HG03571 (cell line): Measurements from ENCODE around the gene ABCC5.
A peak's percentile ranks its signal among the peaks of the same experiment; 100 is the strongest.
"Not testable (repeated sequence)": the region's sequence is repeated elsewhere in the genome, so short reads cannot be mapped to it uniquely, and the experiment has no call there.

Source experiments
- ATAC-seq: cut with Tn5 transposase; IDR thresholded peaks from one replicate; pipeline ENCODE4 v1.9.1; 2021; ENCODE audit not compliant: unreplicated experiment

ABCC5 gene

DNA sequence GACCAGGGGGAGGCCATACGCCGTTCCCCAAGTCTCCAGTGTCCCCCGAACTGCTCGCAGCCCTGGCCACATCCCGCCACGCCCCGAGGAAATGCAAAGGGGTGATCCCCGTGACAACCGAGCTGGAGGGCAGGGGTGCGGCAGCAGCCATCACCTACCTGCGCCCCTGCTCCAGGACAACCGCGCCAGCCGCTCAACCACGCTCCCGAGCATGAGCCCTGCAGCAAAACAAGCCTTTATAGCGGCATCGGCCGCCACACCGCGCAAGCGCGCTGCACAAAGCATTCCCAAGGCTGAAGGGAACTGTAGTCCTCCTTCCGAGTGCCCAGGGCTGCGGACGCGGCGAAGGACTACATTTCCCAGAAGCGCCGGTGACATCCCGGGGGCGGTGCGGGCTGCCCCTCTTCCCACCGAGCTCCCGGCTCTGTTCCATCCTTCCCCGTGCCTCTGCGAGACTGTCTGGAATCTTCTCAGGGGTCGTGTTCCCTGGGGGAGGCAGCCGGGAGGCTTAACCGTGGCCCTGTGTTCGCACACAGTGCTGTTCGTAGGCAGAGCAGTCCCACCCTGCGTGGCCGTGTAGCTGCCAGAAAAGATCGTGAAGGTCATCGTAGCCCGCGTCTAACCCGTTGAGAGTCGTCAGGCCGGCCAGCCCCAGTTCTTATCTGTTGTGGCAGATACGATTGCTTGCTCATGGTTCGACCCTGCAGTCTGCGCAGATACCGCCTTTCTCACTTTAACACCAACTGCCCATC is at the start of gene ABCC5:
TSS of gene ABCC5 (minus strand) at position 213 of the 752 bp plus-strand sequence. CDS start 3,492 bp downstream, outside the sequence.
- peak; percentile 95 for ATAC-seq

DNA sequence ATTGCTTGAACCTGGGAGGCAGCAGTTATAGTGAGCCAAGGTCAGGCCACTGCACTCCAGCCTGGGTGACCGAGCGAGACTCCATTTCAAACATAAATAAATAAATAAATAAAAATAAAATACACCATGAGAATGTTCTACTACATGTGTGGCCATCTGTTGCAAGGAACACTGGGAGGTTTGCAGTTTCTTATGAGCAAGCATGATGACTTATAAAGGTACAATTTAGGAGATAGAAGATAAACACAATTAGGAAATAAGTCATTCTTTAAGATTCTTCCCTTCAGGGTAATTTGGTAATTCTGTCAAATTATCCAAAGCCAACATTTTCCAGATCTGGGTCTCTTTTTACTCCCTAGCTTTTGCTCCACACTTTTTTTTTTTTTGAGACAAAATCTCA is 48.5 kb upstream of the ABCC5 start:
- ATAC-seq: no peak

DNA sequence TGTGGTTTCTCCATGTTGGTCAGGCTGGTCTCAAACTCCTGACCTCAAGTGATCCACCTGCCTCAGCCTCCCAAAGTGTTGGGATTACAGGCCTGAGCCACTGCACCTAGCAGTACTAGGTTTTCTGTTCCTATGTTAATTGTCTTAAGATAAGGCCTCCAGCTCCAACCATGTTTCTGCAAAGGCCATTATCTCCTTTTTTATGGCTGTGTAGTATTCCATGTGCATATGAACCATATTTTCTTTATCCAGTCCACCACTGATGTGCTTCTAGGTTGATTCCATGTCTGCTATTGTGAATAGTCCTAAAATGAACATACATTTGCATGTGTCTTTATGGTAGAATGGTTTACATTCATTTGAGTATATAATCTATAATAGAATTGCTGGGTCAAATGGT is 45.0 kb upstream of the ABCC5 start:
- no peak for ATAC-seq

DNA sequence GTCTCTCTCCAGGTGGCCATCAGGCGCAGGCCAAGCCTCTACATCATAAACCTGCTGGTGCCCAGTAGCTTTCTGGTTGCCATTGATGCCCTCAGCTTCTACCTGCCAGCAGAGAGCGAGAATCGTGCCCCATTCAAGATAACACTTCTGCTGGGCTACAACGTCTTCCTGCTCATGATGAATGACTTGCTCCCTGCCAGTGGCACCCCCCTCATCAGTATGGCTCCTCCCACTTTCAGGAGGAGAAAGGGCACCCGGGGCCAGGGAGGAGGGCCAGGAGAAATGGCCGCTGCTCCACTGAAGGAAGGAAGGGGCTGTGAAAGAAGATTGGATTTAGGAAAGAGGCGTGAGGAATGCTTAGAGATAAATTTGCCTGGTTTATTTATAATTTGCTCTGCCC is 41.7 kb upstream of the ABCC5 start:
- ATAC-seq: no peak

DNA sequence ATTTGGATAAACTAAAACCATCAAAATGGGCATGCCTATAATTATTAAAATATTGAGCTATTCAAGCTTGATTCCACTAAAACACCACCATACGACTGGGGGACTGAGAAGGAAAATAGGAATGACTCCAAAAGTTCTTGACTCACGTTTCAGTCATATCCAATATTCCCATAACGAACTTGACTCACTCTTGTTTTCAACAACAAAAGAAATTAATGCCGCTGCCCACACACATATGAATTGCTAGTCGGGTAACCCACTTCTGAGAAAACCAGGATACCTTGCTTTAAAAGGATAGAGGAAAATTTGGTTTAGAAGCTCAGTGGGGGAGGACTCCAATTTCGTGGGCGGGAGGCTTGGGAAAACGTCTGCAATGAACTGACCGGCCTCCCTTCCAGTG is 40.3 kb upstream of the ABCC5 start:
- ATAC-seq: no peak

DNA sequence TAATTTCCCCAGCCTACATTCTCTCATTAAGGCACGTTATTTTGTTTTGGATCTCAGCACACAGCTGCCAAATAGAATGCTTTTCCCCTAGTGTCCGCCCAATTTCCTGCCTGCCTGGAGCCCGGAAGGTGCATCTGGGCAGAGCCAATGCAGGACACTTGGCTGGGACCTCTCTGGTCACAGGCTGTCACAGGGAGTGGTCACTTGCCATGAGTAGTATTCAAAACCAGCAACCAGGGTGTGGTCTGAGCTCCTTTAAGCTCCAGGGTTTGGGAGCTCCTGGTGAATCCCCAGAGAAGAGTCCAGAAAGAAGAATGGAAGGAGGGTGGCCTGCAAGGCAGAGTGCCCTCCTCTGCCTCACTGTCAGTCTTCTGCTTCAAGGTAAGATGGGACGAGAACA is 35.1 kb upstream of the ABCC5 start, which contains the start of gene HTR3C:
TSS of gene HTR3C (plus strand) at position 281 of the 400 bp plus-strand sequence. CDS start at position 315, 34 bp downstream.
- ATAC-seq: no peak

DNA sequence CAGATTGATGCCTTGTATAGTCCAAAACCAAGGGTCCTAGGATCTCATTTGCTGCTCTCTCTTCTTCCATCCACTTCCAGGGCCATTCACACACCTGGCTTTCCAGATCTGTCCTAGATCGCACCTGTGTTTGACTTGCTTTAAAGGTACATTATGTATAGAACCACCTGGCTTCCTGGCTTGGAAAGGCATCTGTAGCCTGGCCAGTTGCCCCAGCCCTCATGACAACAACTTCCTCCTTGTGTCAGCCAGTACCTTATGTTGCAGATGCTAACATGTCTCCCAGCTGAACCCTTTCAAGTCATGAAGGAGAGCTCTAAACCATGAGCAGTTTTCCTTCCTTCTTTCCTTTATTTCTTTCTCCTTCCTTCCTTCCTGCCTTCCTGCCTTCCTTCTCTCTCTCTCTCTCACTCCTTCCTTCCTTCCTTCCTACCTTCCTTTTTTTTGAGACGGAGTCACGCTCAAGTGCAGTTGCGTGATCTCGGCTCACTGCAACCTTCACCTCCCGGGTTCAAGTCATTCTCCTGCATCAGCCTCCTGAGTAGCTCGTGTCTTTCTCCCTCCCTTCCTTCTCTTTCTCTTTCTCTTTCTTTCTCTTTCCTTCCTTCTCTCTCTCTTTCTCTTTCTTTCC is 32.6 kb upstream of the ABCC5 start:
- ATAC-seq: no peak

DNA sequence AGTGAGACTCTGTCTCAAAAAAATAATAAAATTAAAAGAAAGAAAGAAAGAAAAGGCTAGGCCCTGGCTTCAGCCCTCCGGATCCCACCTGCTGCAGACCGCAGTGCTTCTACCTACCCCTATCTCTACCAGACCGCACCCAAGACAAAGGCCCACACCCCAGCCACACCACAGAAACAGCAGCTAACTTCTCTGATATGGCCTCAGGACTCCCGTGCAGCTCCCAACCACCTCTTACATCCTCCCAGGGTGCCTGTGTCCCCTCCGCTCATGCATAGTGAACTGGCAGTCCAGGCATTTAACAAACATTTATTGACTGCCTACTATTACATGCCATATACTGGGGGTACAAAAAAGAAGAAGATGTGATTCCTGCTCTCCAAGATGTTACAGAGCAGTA is 28.3 kb upstream of the ABCC5 start:
- ATAC-seq: no peak

DNA sequence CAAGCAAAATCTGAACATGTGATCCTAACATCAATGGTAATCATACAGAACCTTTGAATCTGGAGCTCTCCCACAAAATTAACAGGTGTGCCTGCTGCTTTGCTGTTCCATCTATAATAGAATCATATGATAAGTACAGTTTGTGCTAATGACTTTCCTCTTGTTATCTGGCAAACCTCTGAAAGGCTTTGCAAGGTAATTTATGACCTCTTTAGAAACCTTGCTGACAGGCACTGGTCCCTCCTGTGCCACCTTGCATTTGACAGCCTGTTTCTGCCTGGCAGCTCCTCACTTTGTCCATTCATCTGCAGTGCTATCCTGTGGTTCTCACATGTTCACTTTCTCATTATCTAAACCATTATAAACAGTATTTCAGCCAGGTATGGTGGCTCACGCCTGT is 24.9 kb upstream of the ABCC5 start:
- no peak for ATAC-seq

DNA sequence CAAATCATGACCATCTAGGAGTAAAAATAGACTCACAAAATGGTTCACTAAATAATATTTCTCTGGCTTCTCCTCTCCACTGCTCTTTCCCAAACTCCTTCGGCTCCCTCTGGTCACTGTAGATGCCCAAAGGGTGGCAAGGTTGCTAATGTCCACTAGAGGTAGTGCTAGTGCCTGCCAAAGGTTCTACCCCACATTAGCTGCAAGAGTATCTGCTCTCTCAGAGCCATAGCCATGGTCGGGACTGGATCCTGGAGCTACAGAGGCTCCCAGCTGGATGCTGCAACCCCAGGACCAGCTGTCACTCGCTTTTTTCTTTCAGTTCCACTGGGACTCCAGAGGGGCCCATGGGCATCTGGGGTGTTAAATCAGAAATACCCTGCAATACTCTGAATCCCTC is 22.3 kb upstream of the ABCC5 start:
- no peak for ATAC-seq

DNA sequence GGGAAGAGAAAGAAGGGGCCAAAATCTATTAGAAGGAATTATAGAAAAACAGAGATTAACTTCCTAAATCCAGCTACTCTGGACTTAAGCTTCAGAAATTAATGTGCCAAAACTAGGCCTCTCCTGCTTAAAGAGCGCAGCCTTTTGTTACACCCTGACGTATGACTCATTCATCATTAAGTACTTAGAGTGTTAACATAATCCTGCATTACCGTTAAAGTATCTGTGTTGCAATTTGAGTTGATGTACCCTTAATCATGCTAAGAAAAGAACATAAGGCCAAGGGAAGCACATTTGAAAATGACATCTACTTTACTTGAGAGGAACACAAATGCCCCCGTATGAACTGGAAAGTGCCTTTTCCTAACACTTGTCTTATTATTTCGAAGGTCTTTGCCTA is 21.7 kb upstream of the ABCC5 start:
- no peak for ATAC-seq

DNA sequence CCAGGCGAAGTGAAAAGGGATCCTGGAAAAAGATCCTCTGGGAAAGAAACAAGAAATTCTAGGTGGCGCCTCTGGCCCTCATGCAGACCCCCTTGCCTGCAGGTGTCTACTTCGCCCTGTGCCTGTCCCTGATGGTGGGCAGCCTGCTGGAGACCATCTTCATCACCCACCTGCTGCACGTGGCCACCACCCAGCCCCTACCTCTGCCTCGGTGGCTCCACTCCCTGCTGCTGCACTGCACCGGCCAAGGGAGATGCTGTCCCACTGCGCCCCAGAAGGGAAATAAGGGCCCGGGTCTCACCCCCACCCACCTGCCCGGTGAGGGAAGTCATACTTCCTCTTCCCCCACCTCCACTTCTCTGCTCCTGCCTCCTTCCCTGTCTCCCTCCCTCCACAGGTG is 20.6 kb upstream of the ABCC5 start:
- ATAC-seq: not testable (repeated sequence)

DNA sequence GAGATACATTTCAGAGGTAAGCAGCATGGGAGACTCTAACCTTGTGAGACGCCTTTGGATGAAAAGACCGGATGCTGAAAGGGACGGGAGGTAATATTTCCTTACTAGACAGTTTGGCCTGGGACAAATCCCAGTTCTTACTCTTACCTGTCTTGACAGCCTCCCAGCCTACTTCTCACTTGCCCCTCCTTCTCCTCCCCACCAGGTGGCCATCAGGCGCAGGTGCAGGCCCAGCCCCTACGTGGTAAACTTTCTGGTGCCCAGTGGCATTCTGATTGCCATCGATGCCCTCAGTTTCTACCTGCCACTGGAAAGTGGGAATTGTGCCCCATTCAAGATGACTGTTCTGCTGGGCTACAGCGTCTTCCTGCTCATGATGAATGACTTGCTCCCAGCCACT is 20.1 kb upstream of the ABCC5 start:
- ATAC-seq: no peak

DNA sequence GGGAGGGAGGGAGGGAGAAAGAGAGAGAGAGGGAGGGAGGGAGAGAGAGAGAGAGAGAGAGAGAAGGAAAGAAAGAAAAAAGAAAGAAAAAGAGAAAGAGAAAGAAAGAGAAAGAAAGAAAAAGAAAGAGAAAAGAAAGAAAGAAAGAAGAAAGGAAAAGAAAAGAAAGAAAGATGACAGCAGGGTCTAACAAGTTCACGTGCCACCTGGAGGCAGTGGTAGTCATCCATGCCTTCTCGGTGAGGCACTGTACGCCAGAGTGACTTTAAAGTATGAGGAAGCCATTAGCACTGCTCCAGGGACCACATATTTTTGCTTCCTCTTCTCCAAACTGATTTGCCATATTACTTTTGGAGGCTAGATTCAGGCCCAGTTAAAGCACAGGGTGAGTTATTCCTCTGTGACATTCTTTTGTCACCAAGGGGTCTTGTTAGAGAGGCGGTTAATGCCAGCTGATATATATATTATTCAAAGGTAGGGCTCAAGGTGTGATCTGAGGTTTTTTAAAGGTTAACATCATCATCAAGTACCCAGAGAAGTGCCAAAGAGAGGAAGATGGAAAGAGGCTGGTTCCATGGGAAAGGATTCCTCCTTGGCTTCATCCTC is 13.6 kb upstream of the ABCC5 start, which contains the start of gene HTR3D:
TSS of gene HTR3D (plus strand) at position 556 of the 606 bp plus-strand sequence. CDS start at position 556, 0 bp downstream.
- ATAC-seq: no peak

DNA sequence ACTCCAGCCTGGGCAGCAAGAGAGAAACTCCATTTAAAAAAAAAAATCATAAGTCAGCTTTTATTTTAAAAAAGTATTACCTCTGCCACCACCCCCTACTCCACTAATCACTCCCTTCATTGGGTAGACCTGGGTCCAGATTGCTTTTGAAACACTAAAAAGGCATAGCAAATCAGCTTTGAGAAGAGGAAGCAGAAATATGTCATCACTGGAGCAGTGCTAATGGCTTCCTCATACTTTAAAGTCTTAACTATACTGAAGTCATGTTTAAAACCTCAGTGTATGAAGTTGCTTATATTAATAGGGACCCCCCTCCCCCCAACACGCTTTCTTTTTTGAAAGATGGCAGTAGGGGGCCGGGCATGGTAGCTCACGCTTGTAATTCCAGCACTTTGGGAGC is 12.9 kb upstream of the ABCC5 start:
- ATAC-seq: no peak

DNA sequence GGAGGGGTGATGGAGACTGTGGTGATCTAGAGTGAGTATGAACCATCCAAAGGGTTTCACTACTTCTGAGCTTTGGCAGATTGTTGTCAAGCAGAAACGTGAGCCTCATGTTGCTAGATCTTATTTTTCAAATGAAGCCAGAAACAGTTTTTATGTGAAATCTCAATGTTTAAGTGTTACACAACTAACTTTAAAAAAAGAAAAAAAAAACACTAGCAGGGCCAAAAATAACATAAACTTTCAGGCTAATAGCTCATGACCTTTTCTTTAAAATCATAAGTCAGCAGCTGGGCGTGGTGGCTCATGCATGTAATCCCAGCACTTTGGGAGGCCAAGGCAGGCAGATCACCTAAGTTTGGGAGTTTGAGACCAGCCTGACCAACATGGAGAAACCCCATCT is 11.8 kb upstream of the ABCC5 start:
- ATAC-seq: no peak

DNA sequence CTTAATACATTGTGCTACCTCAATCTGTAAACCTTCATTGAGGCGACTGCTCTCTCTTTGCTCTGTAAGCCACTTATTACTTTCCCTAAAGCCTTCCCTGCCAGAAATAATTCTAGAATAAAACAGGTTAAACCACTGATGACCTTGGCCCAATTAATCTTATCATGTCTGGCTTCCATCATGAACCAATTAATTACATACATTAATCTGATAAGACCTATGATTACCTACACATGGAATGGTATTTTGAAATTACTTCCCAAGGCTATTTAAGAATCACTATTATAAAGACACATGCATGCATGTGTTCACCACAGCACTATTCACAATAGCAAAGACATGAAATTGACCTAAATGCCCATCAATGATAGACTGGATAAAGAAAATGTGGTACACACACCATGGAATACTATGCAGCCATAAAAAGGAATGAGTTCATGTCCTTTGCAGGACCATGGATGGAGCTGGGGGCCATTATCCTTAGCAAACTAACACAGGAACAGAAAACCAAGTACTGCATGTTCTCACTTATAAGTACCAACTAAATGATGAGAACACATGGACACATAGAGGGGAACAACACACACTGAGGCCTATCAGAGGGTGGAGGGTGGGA is 10.7 kb upstream of the ABCC5 start:
- ATAC-seq: not testable (repeated sequence)

DNA sequence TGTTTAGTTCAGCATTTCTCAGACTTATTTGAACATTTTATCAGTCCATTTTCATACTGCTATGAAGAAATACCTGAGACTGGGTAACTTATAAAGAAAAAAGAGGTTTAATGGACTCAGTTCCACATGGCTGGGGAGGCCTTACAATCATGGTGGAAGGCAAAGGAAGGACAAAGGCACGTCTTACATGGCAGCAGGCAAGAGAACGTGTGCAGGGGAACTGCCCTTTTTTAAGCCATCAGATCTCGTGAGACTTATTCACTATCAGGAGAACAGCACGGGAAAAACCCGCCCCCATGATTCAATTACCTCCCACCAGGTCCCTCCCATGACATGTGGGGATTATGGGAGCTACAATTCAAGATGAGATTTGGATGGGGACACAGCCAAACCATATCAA is 7.6 kb upstream of the ABCC5 start:
- not testable (repeated sequence) for ATAC-seq

DNA sequence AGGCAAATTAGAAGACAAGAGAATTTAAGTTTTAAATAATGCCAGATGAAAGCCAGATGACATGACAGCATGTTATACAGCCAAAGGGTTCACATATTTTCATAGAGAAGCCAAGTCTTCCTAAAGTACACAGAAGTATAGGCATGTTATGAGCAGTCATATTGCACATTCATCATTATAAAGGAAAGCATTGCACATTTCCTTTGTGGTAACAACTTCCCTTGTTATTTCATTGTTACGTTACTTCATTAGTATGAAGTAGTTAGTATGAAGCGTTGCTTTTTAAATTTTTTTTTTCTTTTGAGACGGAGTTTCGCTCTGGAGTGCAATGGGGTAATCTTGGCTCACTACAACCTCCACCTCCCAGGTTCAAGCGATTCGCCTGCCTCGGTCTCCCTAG is 4.6 kb upstream of the ABCC5 start:
- no peak for ATAC-seq

DNA sequence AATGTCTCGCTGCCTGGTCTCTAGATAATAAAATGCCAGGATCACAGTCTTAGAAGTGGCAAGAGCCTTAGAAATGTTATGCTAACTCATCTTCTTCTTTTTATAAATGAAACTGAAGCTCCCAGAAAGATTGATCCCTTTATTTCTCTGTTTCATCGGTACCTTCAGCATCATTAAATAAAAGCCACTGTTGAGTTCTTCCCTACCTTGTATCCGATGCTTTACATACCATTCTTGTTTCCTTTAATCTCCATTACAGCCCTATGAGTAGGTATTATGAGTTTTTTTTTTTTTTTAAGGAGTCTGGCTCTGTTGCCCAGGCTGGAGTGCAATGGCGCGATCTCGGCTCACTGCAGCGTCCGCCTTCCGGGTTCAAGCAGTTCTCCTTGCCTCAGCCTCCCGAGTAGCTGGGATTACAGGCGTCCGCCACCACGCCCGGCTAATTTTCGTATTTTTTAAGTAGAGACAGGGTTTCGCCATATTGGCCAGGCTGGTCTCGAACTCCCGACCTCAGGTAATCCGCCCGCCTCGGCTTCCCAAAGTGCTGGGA is 815 bp upstream of the ABCC5 start:
- ATAC-seq: no peak
